HCT116 (cell line): ENCODE results near the gene ATRN. TPM values are rescaled to one million over a fixed set of nuclear protein-coding genes. Genes with fewer than 3 reads are reported as not detected.

Experiments used
- ATAC-seq: fragments of 200-7000 bp; cut with Tn5 transposase; 2 replicates; pipeline ENCODE4 v1.9.1; 2020; ENCODE audit warnings: mild to moderate bottlenecking, moderate library complexity
- BruUV-seq: library from RNA; stranded (reverse); fragments of 400-500 nt; replicated peaks from 2 replicates; lab custom pipeline; 2021; lab: Mats Ljungman, UMichigan
- CTCF ChIA-PET: fragments of 300-600 bp; sonication (Branson Sonifier 250); formaldehyde crosslinking; loops from one replicate; lab custom pipeline; 2021; ENCODE audit warnings: antibody characterized with exemption; lab: Charles Lee
- POLR2A ChIA-PET: fragments of 300-600, 350-600 bp; sonication (Branson Sonifier 250); formaldehyde crosslinking; loops from one replicate; lab custom pipeline; 2021; ENCODE audit warnings: antibody characterized with exemption; lab: Charles Lee
- RAD21 ChIA-PET, 2 experiments: fragments of 300-600 bp; sonication (Branson Sonifier 250); formaldehyde crosslinking; loops; one replicate each; lab custom pipeline; 2023; ENCODE audit warnings: low total read pairs in 2 of 2; ENCODE audit not compliant: uncharacterized antibody in 2 of 2, unreplicated experiment in 2 of 2, low non-redundant PET in 1 of 2; lab: Charles Lee
- DNase-seq: peaks from one replicate; pipeline ENCODE4 v3.0.0-alpha.2; 2010; ENCODE audit warnings: low read depth, low spot score
- H2AFZ ChIP-seq: fragments of 200-600 bp; shearing (Covaris generic), sonication (generic); 2 replicates; pipeline ENCODE4 v1.6.1; 2017; ENCODE audit warnings: low read depth, mixed run types, mixed read lengths, antibody characterized with exemption, low read length; ENCODE audit not compliant: poor library complexity, severe bottlenecking
- H3K27ac ChIP-seq: 2 replicates; pipeline ENCODE4 v1.5.1; 2012; ENCODE audit warnings: low read depth, low read length
- H3K27me3 ChIP-seq: fragments of 200-600 bp; sonication (generic); 2 replicates; pipeline ENCODE4 v1.6.1; 2016; ENCODE audit warnings: mixed run types, low read length, mixed read lengths; ENCODE audit not compliant: insufficient read depth
- H3K36me3 ChIP-seq, 2 experiments: fragments of 200-500 bp in 1 of 2; fragments of 200-600 bp in 1 of 2; sonication (Bioruptor generic) in 1 of 2; sonication (generic) in 1 of 2; 2 replicates each; pipeline versions ENCODE4 v1.5.1 to v1.6.1; 2014 to 2016; ENCODE audit warnings: low read length in 2 of 2, inconsistent platforms in 1 of 2, mixed read lengths in 1 of 2, mixed run types in 1 of 2; ENCODE audit not compliant: insufficient read depth in 2 of 2, control insufficient read depth in 1 of 2
- H3K4me1 ChIP-seq, 2 experiments: fragments of 200-600 bp in 1 of 2; sonication (generic) in 1 of 2; 2 replicates each; pipeline versions ENCODE4 v1.5.1 to v1.6.1; 2012 to 2017; ENCODE audit warnings: low read length in 2 of 2, inconsistent platforms in 1 of 2, mild to moderate bottlenecking in 1 of 2, mixed read lengths in 1 of 2, mixed run types in 1 of 2, moderate library complexity in 1 of 2; ENCODE audit not compliant: insufficient read depth in 2 of 2, control insufficient read depth in 1 of 2
- H3K4me2 ChIP-seq: fragments of 200-600 bp; sonication (generic); 2 replicates; pipeline ENCODE4 v1.6.1; 2017; ENCODE audit warnings: mixed run types, low read length, mixed read lengths
- H3K4me3 ChIP-seq, 2 experiments: fragments of 200-600 bp in 1 of 2; sonication (generic) in 1 of 2; replicated peaks in 1 of 2; 2 replicates each; pipeline ENCODE4 v1.5.1; 2011 to 2016; ENCODE audit warnings: low read length in 2 of 2, control low read depth in 1 of 2, low read depth in 1 of 2, mild to moderate bottlenecking in 1 of 2, mixed read lengths in 1 of 2, mixed run types in 1 of 2
- H3K79me2 ChIP-seq: fragments of 200-600 bp; sonication (generic); 2 replicates; pipeline ENCODE4 v1.6.1; 2017; ENCODE audit warnings: mild to moderate bottlenecking, mixed run types, low read length, moderate library complexity, mixed read lengths; ENCODE audit not compliant: insufficient read depth
- H3K9ac ChIP-seq: fragments of 200-600 bp; sonication (generic); 2 replicates; pipeline ENCODE4 v1.6.1; 2016; ENCODE audit warnings: low read length, mixed read lengths
- H3K9me2 ChIP-seq: fragments of 200-600 bp; sonication (generic), shearing (Covaris generic); 2 replicates; pipeline ENCODE4 v1.6.1; 2017; ENCODE audit warnings: mixed run types, mild to moderate bottlenecking, moderate library complexity; ENCODE audit not compliant: insufficient read depth
- H3K9me3 ChIP-seq, 2 experiments: fragments of 200-500 bp in 1 of 2; fragments of 200-600 bp in 1 of 2; sonication (Bioruptor generic) in 1 of 2; sonication (generic) in 1 of 2; 2 replicates each; pipeline ENCODE4 v1.6.1; 2014 to 2017; ENCODE audit warnings: low read length in 2 of 2, mixed read lengths in 2 of 2, inconsistent platforms in 1 of 2, low read depth in 1 of 2, mild to moderate bottlenecking in 1 of 2, mixed run types in 1 of 2, moderate library complexity in 1 of 2; ENCODE audit not compliant: control insufficient read depth in 1 of 2, insufficient read depth in 1 of 2
- H4K20me1 ChIP-seq: fragments of 200-600 bp; sonication (generic), shearing (Covaris generic); 2 replicates; pipeline ENCODE4 v1.6.1; 2017; ENCODE audit warnings: mixed run types, mild to moderate bottlenecking, moderate library complexity; ENCODE audit not compliant: insufficient read depth
- CEBPB ChIP-seq: IDR thresholded peaks from 2 replicates; pipeline ENCODE4 v1.6.1; 2012; ENCODE audit warnings: low read depth
- CTCF ChIP-seq, 3 experiments: fragments of 200-600 bp in 1 of 3; sonication (generic) in 1 of 3; IDR thresholded peaks in 2 of 3; conservative IDR thresholded peaks in 1 of 3; 2 replicates each; pipeline ENCODE4 v1.5.1; 2012 to 2017; ENCODE audit warnings: low read depth in 2 of 3, low read length in 2 of 3, antibody characterized with exemption in 1 of 3, borderline replicate concordance in 1 of 3, control low read depth in 1 of 3, mild to moderate bottlenecking in 1 of 3, mixed read lengths in 1 of 3, mixed run types in 1 of 3, moderate library complexity in 1 of 3; ENCODE audit not compliant: insufficient read depth in 1 of 3
- FOSL1 ChIP-seq: IDR thresholded peaks from 2 replicates; pipeline ENCODE4 v1.6.1; 2012; ENCODE audit warnings: low read depth
- JUND ChIP-seq: IDR thresholded peaks from 2 replicates; pipeline ENCODE4 v1.6.1; 2012
- RAD21 ChIP-seq: IDR thresholded peaks from 2 replicates; pipeline ENCODE4 v1.6.1; 2012; ENCODE audit warnings: low read depth, mild to moderate bottlenecking
- SIN3A ChIP-seq: IDR thresholded peaks from 2 replicates; pipeline ENCODE4 v1.6.1; 2012; ENCODE audit warnings: low read depth
- SP1 ChIP-seq: IDR thresholded peaks from 2 replicates; pipeline ENCODE4 v1.6.1; 2012; ENCODE audit warnings: low read depth
- SRF ChIP-seq: IDR thresholded peaks from 2 replicates; pipeline ENCODE4 v1.6.1; 2012; ENCODE audit warnings: low read depth
- TCF7L2 ChIP-seq: IDR thresholded peaks from 2 replicates; pipeline ENCODE4 v1.7.0; 2011; ENCODE audit warnings: borderline replicate concordance, inconsistent platforms; ENCODE audit not compliant: insufficient read depth, insufficient read length; ENCODE audit errors: extremely low read depth
- YY1 ChIP-seq: IDR thresholded peaks from 2 replicates; pipeline ENCODE4 v1.6.1; 2011; ENCODE audit warnings: low read length, low read depth, moderate library complexity, mild to moderate bottlenecking; ENCODE audit not compliant: insufficient replicate concordance; ENCODE audit errors: extremely low read depth
- ZBTB33 ChIP-seq: IDR thresholded peaks from 2 replicates; pipeline ENCODE4 v1.6.1; 2011; ENCODE audit warnings: mild to moderate bottlenecking, low read length, moderate library complexity; ENCODE audit not compliant: insufficient replicate concordance; ENCODE audit errors: extremely low read depth
- intact Hi-C: fragments of 100-400 bp; cut with micrococcal nuclease; formaldehyde crosslinking; loops from 2 replicates; pipeline ENCODE4 v1.10.0; 2022
- total RNA-seq: library from RNA; stranded (reverse); gene quantifications from one replicate; pipeline ENCODE4 v1.2.1, GENCODE V29; 2021; ENCODE audit not compliant: unreplicated experiment
- TF ChIP-seq, protein P1 (sequence below): IDR thresholded peaks from 2 replicates; pipeline ENCODE4 v1.6.1; 2012

ATRN gene
- total RNA-seq, 1 experiment from 2014 or later: 24.4 TPM

DNA sequence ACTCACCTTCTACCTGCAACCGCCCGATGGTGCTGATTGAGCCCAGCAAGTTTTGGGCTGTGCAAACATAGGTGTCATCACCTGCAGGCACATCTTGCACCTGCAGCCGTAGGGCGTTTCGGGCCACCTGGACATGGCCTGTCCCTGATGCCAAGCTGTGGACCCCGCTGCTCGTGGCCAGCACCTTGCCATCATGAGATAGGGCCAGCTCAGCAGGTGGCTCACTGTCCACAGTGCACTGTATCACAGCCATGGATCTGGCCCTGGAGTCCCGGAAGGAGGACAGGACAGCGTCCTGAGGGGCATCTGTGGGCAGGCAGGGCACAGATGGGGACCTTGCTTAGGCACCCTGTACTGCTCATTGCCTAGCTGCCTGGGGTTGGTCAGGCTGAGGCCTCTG is 221.1 kb downstream of the ATRN start (continued):
- TF ChIP-seq CTCF (IDR thresholded peaks at IDR 0.05 in 2 of 3, conservative IDR thresholded peaks at IDR 0.05 in 1 of 3; ENCODE audit: borderline replicate concordance in 1 of 3, insufficient read depth in 1 of 3, low read depth in 2 of 3, low read length in 2 of 3): no peak
- TF ChIP-seq, protein P1, sequence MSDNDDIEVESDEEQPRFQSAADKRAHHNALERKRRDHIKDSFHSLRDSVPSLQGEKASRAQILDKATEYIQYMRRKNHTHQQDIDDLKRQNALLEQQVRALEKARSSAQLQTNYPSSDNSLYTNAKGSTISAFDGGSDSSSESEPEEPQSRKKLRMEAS: no peak

DNA sequence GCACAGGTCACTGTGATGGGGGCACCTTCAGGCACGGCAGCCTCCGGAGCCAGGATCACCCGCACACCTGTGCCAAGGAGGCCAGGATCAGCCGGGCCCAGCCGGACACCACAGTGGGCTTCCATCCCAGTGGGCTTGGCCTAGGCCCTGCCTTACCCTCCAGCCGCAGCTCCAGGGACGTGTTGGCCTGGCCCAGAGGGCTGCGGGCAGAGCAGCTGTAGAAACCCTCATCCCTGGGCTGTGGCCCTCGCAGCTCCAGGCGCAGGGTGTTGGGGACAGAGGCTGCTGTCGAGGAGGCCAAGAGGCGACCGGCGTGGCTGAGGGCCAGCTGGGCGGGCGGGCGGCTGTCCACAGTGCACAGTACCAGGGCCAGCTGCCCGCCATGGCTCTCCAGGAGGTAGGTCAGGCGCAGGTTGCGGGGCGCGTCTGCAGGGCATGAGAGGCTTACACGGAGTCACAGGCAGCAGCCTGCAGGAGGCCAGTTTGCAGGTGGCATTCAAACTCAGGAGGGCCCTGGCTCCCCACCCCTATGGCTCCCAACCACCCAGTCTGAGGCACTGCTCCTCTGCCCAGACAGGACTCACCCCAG is 222.0 kb downstream of the ATRN start:
- peaks cover 0 to 3% of the 10 kb centered on the region in 2 experiments; a peak in 1 of 4 replicates for H3K4me1 ChIP-seq
- CTCF ChIA-PET: no interaction called here
- H3K4me3 ChIP-seq: no peak overlapping the region
- H2AFZ ChIP-seq: no peak overlapping the region
- BruUV-seq: no TSS peak
- no peaks in the 10 kb centered on the region; a peak in 1 of 4 replicates for H3K9me3 ChIP-seq
- no peak overlapping the region for H3K9ac ChIP-seq
- DNase-seq: no peak
- H3K27me3 ChIP-seq: no peaks in the 10 kb centered on the region
- POLR2A ChIA-PET: no interaction called here
- no peaks in the 10 kb centered on the region for H4K20me1 ChIP-seq
- no peaks in the 10 kb centered on the region for H3K9me2 ChIP-seq
- RAD21 ChIA-PET: no interaction called here
- intact Hi-C loops: no loop called here
- no peaks in the 10 kb centered on the region for H3K79me2 ChIP-seq
- TF ChIP-seq YY1 (no peak), SP1 (no peak), SRF (no peak), RAD21 (no peak), CEBPB (no peak), SIN3A (no peak), FOSL1 (no peak), CTCF (IDR thresholded peaks at IDR 0.05 in 2 of 3, conservative IDR thresholded peaks at IDR 0.05 in 1 of 3; ENCODE audit: borderline replicate concordance in 1 of 3, insufficient read depth in 1 of 3, low read depth in 2 of 3, low read length in 2 of 3) (no peak), TCF7L2 (no peak), ZBTB33 (no peak), JUND (no peak)
- TF ChIP-seq, protein P1: no peak
- no peaks in the 10 kb centered on the region for H3K36me3 ChIP-seq
- no peak for ATAC-seq
- H3K4me2 ChIP-seq: no peak overlapping the region
- no peak overlapping the region for H3K27ac ChIP-seq
